Sigmoid colon (tissue), 7 donors: ENCODE results near the gene ZSCAN23. TPM values are rescaled to one million over a fixed set of nuclear protein-coding genes. Genes with fewer than 3 reads are reported as not detected.

ENCODE experiments used
- DNase-seq: peaks from one replicate; pipeline ENCODE4 v3.0.0-alpha.2; 2019
- H3K27ac ChIP-seq, 4 donors: fragments of 200-600 bp; sonication (generic); one replicate each; pipeline ENCODE4 v1.5.1; 2016 to 2019; ENCODE audit warnings: mild to moderate bottlenecking in 1 of 4
- H3K27me3 ChIP-seq, 3 donors: fragments of 200-600 bp; sonication (generic); one replicate each; pipeline ENCODE4 v1.5.1; 2019; ENCODE audit warnings: mild to moderate bottlenecking in 1 of 3
- H3K36me3 ChIP-seq, 4 donors: fragments of 200-600 bp; sonication (generic); one replicate each; pipeline ENCODE4 v1.5.1; 2016 to 2019
- H3K4me1 ChIP-seq, 4 donors: fragments of 200-600 bp; sonication (generic); one replicate each; pipeline ENCODE4 v1.5.1; 2017 to 2019
- H3K4me3 ChIP-seq, 4 donors: fragments of 200-600 bp; sonication (generic); one replicate each; pipeline ENCODE4 v1.5.1; 2017 to 2019; ENCODE audit warnings: mild to moderate bottlenecking in 2 of 4, moderate library complexity in 1 of 4
- H3K9me3 ChIP-seq, 4 donors: fragments of 200-600 bp in 3 of 4; sonication (generic) in 3 of 4; one replicate each; pipeline versions ENCODE4 v1.5.1 to v1.6.1; 2013 to 2019
- CTCF ChIP-seq, 4 experiments: fragments of 450-650 bp in 3 of 4; fragments of 200-600 bp in 1 of 4; IDR thresholded peaks; one replicate each; pipeline ENCODE4 v1.5.1; 2016 to 2019; ENCODE audit warnings: antibody characterized with exemption in 4 of 4, mild to moderate bottlenecking in 3 of 4, moderate library complexity in 2 of 4
- EP300 ChIP-seq, 4 donors: sonication (generic); formaldehyde crosslinking; IDR thresholded peaks; one replicate each; pipeline ENCODE4 v1.6.1; 2017; ENCODE audit warnings: antibody characterized with exemption in 4 of 4
- POLR2A ChIP-seq, 2 donors: fragments of 450-650 bp; IDR thresholded peaks; one replicate each; pipeline ENCODE4 v1.6.1; 2016; ENCODE audit warnings: antibody characterized with exemption in 2 of 2, mild to moderate bottlenecking in 2 of 2, moderate library complexity in 2 of 2
- POLR2AphosphoS5 ChIP-seq, 4 donors: sonication (generic); formaldehyde crosslinking; IDR thresholded peaks; one replicate each; pipeline ENCODE4 v1.6.1; 2017; ENCODE audit warnings: antibody characterized with exemption in 4 of 4
- WGBS, 2 donors: extraction: QIAGEN DNeasy Blood & Tissue Kit; methylation state at CpG; one replicate each; pipeline ENCODE4 v1.1.7; 2013; 5-methylcytosine and 5-hydroxymethylcytosine counted together
- intact Hi-C: fragments of 100-400 bp; cut with DNase I; formaldehyde crosslinking; loops from one replicate; pipeline ENCODE4 v1.15.1; 2023
- polyA plus RNA-seq, 3 donors: library from polyadenylated mRNA; stranded (reverse); fragments of 200-250 nt; gene quantifications; one replicate each; pipeline ENCODE4 v1.2.3, GENCODE V29; 2013
- total RNA-seq, 4 donors: library from RNA; depleted of rRNA; stranded (reverse); fragments of >200 nt; gene quantifications; one replicate each; pipeline ENCODE4 v1.1.0, GENCODE V29; 2016
- donor health status: healthy with polysubstance abuse.
- donor health status: Bipolar disorder and iron deficiency.
- donor health status: healthy.

The ZSCAN23 gene
- total and polyA plus RNA-seq, 7 donors = 0.79 to 4.2 (median 2.5) TPM; not detected in 1

GRCh38 chr6:28424163-28424562, 19.1 kb downstream of the ZSCAN23 start:
- Histone ChIP-seq H3K27me3 (no peaks in the 10 kb centered on the region), H3K27ac (no peak overlapping the region), H3K4me1 (no peaks in the 10 kb centered on the region), H3K36me3 (no peaks in the 10 kb centered on the region), H3K9me3 (no peaks in the 10 kb centered on the region), H3K4me3 (no peak overlapping the region)
- intact Hi-C loops = no loop called here
- TF ChIP-seq POLR2AphosphoS5 (IDR thresholded peaks at IDR 0.05) (no peak), POLR2A (IDR thresholded peaks at IDR 0.05) (no peak), EP300 (IDR thresholded peaks at IDR 0.05) (no peak), CTCF (IDR thresholded peaks at IDR 0.05) (no peak)
- no peak for DNase-seq

- no peaks in the 10 kb centered on the region for H3K4me1 ChIP-seq
- H3K9me3 ChIP-seq = no peaks in the 10 kb centered on the region
- WGBS, 2 donors = 95% methylated on average over 1 of the region's 1 CpG
- H3K4me3 ChIP-seq = no peak overlapping the region
- TF ChIP-seq POLR2AphosphoS5 (IDR thresholded peaks at IDR 0.05) (no peak), POLR2A (IDR thresholded peaks at IDR 0.05) (no peak), EP300 (IDR thresholded peaks at IDR 0.05) (no peak), CTCF (IDR thresholded peaks at IDR 0.05) (no peak)
- no peaks in the 10 kb centered on the region for H3K27me3 ChIP-seq
- DNase-seq = no peak
- intact Hi-C loops = no loop called here
- no peak overlapping the region for H3K27ac ChIP-seq
- no peaks in the 10 kb centered on the region for H3K36me3 ChIP-seq
Measured at GRCh38 chr6:28423546-28423945, 19.7 kb downstream of the ZSCAN23 start.

GRCh38 chr6:28413681-28414080, 29.6 kb downstream of the ZSCAN23 start:
- H3K4me1 ChIP-seq = no peaks in the 10 kb centered on the region
- DNase-seq = no peak
- H3K4me3 ChIP-seq = no peak overlapping the region
- peaks cover 0 to 6% (median 0%) of the 10 kb centered on the region in 3 donors for H3K27me3 ChIP-seq
- no peak overlapping the region for H3K27ac ChIP-seq
- peaks cover 0 to 2% (median 0%) of the 10 kb centered on the region in 4 donors for H3K9me3 ChIP-seq
- no peak for TF ChIP-seq EP300 (IDR thresholded peaks at IDR 0.05)
- intact Hi-C loops = no loop called here
- no peaks in the 10 kb centered on the region for H3K36me3 ChIP-seq

GRCh38 chr6:28410767-28411166, 32.5 kb downstream of the ZSCAN23 start:
- Histone ChIP-seq H3K4me1 (no peaks in the 10 kb centered on the region), H3K9me3 (peaks cover 0 to 2% (median 0%) of the 10 kb centered on the region in 4 donors), H3K27ac (no peak overlapping the region), H3K36me3 (no peaks in the 10 kb centered on the region), H3K27me3 (peaks cover 0 to 6% (median 0%) of the 10 kb centered on the region in 3 donors), H3K4me3 (no peak overlapping the region)
- WGBS, 2 donors = 96 to 98% methylated on average over 2 of the region's 2 CpGs
- TF ChIP-seq POLR2A (IDR thresholded peaks at IDR 0.05) = no peak
- TF ChIP-seq EP300 (IDR thresholded peaks at IDR 0.05) = no peak
- TF ChIP-seq POLR2AphosphoS5 (IDR thresholded peaks at IDR 0.05) = no peak
- no peak for TF ChIP-seq CTCF (IDR thresholded peaks at IDR 0.05)
- intact Hi-C loops = no loop called here
- no peak for DNase-seq

- H3K9me3 ChIP-seq = peaks cover 0 to 2% (median 0%) of the 10 kb centered on the region in 4 donors
- H3K4me3 ChIP-seq = no peak overlapping the region
- H3K27me3 ChIP-seq = peaks cover 0 to 12% (median 0%) of the 10 kb centered on the region in 3 donors
- WGBS, 2 donors = 86 to 89% methylated on average over 5 of the region's 5 CpGs
- no peak for DNase-seq
- no peak overlapping the region for H3K27ac ChIP-seq
- no peak for TF ChIP-seq EP300 (IDR thresholded peaks at IDR 0.05)
- TF ChIP-seq POLR2A (IDR thresholded peaks at IDR 0.05) = no peak
- TF ChIP-seq CTCF (IDR thresholded peaks at IDR 0.05) = no peak
- TF ChIP-seq POLR2AphosphoS5 (IDR thresholded peaks at IDR 0.05) = no peak
- H3K36me3 ChIP-seq = no peaks in the 10 kb centered on the region
- H3K4me1 ChIP-seq = no peaks in the 10 kb centered on the region
- intact Hi-C loops = no loop called here
Measured at GRCh38 chr6:28408076-28408802, 35.1 kb downstream of the ZSCAN23 start.
